ENCODE measurements around the gene DHODH. TPM values are rescaled to one million over a fixed set of nuclear protein-coding genes. Genes with fewer than 3 reads are reported as not detected.

DHODH gene
- total and polyA plus RNA-seq, 2 of the 4 experiments (the other 2 are of a cell fraction) = 3.2 to 4.1 TPM

DNA sequence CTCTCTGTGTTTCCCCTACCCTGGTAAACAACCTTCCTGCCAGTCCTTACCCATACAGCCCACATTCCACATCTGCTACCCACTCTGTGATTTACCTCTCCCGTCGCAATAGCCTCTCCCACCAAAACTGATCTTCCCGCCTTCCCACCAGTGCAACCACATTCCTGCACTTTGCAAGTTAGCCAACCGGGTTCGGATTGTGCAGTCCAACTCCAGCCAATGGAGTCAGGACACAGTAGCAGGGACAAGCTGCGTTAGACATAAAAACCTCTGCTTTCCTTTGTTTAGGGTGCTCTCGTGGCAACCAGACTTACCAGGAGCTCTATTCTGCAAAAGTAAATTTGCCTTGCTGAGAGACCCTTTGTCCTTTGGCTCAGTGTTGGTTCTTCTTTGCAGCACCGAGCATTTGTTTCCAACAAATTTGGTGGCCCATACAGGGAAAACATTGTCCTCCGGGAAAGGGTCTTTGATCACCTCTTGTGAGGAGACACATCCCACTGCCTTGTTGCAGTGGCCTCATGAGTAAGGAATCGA, 55.9 kb downstream of the DHODH start:
- no peak overlapping the region for H3K27ac ChIP-seq (ENCODE audit: insufficient read depth, low read length)
- in situ Hi-C loops (cut with MboI; ENCODE audit: low sequenced_read_pairs) = no loop called here
- TF ChIP-seq CHD1 (IDR thresholded peaks at IDR 0.05; ENCODE audit: low read depth, low read length) (no peak), CEBPB (IDR thresholded peaks at IDR 0.05; ENCODE audit: low read depth, low read length) (no peak), BHLHE40 (IDR thresholded peaks at IDR 0.05; ENCODE audit: low read depth, low read length) (no peak), MAFK (IDR thresholded peaks at IDR 0.05; ENCODE audit: low read depth, low read length) (no peak), MXI1 (IDR thresholded peaks at IDR 0.05; ENCODE audit: borderline replicate concordance, low read depth, low read length) (no peak), SMC3 (IDR thresholded peaks at IDR 0.05; ENCODE audit: low read depth, low read length) (no peak), POLR2A (IDR thresholded peaks at IDR 0.05; ENCODE audit: low read depth, low read length) (no peak), MAZ (IDR thresholded peaks at IDR 0.05; ENCODE audit: borderline replicate concordance, low read depth, low read length) (no peak), NFE2L2 (IDR thresholded peaks at IDR 0.05; ENCODE audit: low read depth, low read length) (no peak), FOS (IDR thresholded peaks at IDR 0.05; ENCODE audit: low read depth, low read length) (no peak)
- TF ChIP-seq, protein P1, sequence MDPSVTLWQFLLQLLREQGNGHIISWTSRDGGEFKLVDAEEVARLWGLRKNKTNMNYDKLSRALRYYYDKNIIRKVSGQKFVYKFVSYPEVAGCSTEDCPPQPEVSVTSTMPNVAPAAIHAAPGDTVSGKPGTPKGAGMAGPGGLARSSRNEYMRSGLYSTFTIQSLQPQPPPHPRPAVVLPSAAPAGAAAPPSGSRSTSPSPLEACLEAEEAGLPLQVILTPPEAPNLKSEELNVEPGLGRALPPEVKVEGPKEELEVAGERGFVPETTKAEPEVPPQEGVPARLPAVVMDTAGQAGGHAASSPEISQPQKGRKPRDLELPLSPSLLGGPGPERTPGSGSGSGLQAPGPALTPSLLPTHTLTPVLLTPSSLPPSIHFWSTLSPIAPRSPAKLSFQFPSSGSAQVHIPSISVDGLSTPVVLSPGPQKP (IDR thresholded peaks at IDR 0.05; ENCODE audit: borderline replicate concordance, low read depth, low read length) = no peak
- TF ChIP-seq, protein P2, sequence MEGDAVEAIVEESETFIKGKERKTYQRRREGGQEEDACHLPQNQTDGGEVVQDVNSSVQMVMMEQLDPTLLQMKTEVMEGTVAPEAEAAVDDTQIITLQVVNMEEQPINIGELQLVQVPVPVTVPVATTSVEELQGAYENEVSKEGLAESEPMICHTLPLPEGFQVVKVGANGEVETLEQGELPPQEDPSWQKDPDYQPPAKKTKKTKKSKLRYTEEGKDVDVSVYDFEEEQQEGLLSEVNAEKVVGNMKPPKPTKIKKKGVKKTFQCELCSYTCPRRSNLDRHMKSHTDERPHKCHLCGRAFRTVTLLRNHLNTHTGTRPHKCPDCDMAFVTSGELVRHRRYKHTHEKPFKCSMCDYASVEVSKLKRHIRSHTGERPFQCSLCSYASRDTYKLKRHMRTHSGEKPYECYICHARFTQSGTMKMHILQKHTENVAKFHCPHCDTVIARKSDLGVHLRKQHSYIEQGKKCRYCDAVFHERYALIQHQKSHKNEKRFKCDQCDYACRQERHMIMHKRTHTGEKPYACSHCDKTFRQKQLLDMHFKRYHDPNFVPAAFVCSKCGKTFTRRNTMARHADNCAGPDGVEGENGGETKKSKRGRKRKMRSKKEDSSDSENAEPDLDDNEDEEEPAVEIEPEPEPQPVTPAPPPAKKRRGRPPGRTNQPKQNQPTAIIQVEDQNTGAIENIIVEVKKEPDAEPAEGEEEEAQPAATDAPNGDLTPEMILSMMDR (conservative IDR thresholded peaks at IDR 0.05; ENCODE audit: low read depth, low read length) = no peak
- H4K91ac ChIP-seq (ENCODE audit: insufficient read depth, low read depth, low read length) = no peak overlapping the region
- H3K4me3 ChIP-seq (ENCODE audit: insufficient read depth, low read depth, low read length) = no peak overlapping the region
- H4K5ac ChIP-seq (ENCODE audit: low read depth, low read length) = no peak overlapping the region
- H3K27me3 ChIP-seq (ENCODE audit: control insufficient read depth, insufficient read depth, low read length) = peaks cover 6% of the 10 kb centered on the region; the same call in 1 of the 2 replicates
- WGBS, 2 experiments (ENCODE audit: extremely low coverage in 2 of 2, insufficient read length in 1 of 2) = 85% methylated on average over 10 of the region's 10 CpGs; no CpG with 5 or more reads in 1 of the 2 experiments
- H2AFZ ChIP-seq (replicated peaks; ENCODE audit: low read length, poor library complexity) = peak overlapping the region; percentile 9
- H4K8ac ChIP-seq (ENCODE audit: low read depth in 2 of 2, low read length in 2 of 2) = no peak overlapping the region
- dilution Hi-C loops (cut with HindIII; ENCODE audit: low sequenced_read_pairs, unreplicated experiment) = no loop called here
- H3K4me1 ChIP-seq (ENCODE audit: control insufficient read depth, insufficient read depth, low read length) = no peaks in the 10 kb centered on the region
- no peak overlapping the region for H2BK120ac ChIP-seq (ENCODE audit: low read depth, low read length)
- no peak overlapping the region for H2BK20ac ChIP-seq (ENCODE audit: low read depth, low read length)
- H2BK15ac ChIP-seq (ENCODE audit: low read depth, low read length) = no peak overlapping the region
- no peak for DNase-seq
- no peak overlapping the region for H3K14ac ChIP-seq (replicated peaks; ENCODE audit: low read depth, low read length)
- H3K79me1 ChIP-seq (ENCODE audit: low read depth in 1 of 2, low read length in 2 of 2) = no peaks in the 10 kb centered on the region
- no peak overlapping the region for H3K18ac ChIP-seq (ENCODE audit: low read depth, low read length)
- H3K56ac ChIP-seq (ENCODE audit: extremely low read depth, insufficient read depth, low read length) = no peak overlapping the region
- no peaks in the 10 kb centered on the region for H3K36me3 ChIP-seq (ENCODE audit: control insufficient read depth, insufficient read depth, low read length)
- intact Hi-C loops (cut with micrococcal nuclease) = no loop called here
- H3K23ac ChIP-seq (ENCODE audit: low read depth, low read length) = no peak overlapping the region
- no peak overlapping the region for H2AK9ac ChIP-seq (replicated peaks; ENCODE audit: low read depth, low read length, poor library complexity)
- POLR2A ChIA-PET (ENCODE audit: unreplicated experiment) = no interaction called here
- H3K4me2 ChIP-seq (ENCODE audit: low read depth, low read length) = no peak overlapping the region
- no peak overlapping the region for H3K9ac ChIP-seq (ENCODE audit: low read depth, low read length)
- no peaks in the 10 kb centered on the region for H3K9me1 ChIP-seq (ENCODE audit: insufficient read depth, low read length)
- no peak for ATAC-seq (ENCODE audit: low read depth)
- no peak overlapping the region for H2BK5ac ChIP-seq (ENCODE audit: low read depth, low read length, poor library complexity, severe bottlenecking)
- CTCF ChIA-PET = interaction anchor here (1.3 to 1.5 kb wide), 2 partner anchors 11 to 29 kb away, joined by 3 read pairs; partner anchors contain the start of genes DHX38 and TXNL4B
- BruUV-seq (replicated peaks) = no TSS peak
- H2AK5ac ChIP-seq (ENCODE audit: low read depth, low read length) = no peak overlapping the region
- no peaks in the 10 kb centered on the region for H4K20me1 ChIP-seq (ENCODE audit: insufficient read depth, low read length)
- H3K4ac ChIP-seq (ENCODE audit: low read depth, low read length) = no peak overlapping the region
- H3K9me3 ChIP-seq (ENCODE audit: control insufficient read depth, insufficient read depth, low read length) = no peaks in the 10 kb centered on the region
